HL-60 (cell line): ENCODE measurements around the gene NDUFS1.

ENCODE experiments used
- DNase-seq, 2 experiments: peaks; one replicate each; pipeline ENCODE4 v3.0.0-alpha.2; 2010 to 2020; ENCODE audit warnings: low read depth in 1 of 2, low spot score in 1 of 2
- H3K27ac ChIP-seq: fragments of 250-450 bp; sonication (Bioruptor Pico); replicated peaks from 2 replicates; pipeline ENCODE4 v1.5.1; 2020; ENCODE audit warnings: mild to moderate bottlenecking, moderate library complexity
- H3K27me3 ChIP-seq: fragments of 250-450 bp; sonication (Bioruptor Pico); 2 replicates; pipeline ENCODE4 v1.5.1; 2021; ENCODE audit warnings: mild to moderate bottlenecking, moderate library complexity; ENCODE audit not compliant: insufficient read depth, poor library complexity, severe bottlenecking
- H3K4me3 ChIP-seq: replicated peaks from 2 replicates; pipeline ENCODE4 v1.5.1; 2011; ENCODE audit warnings: mild to moderate bottlenecking, control low read depth, low read length; ENCODE audit not compliant: insufficient read depth
- CTCF ChIP-seq: IDR thresholded peaks from one replicate; pipeline ENCODE4 v1.5.1; 2011; ENCODE audit warnings: low read length, control low read depth, inconsistent platforms; ENCODE audit not compliant: insufficient read depth
- GABPA ChIP-seq: IDR thresholded peaks from 2 replicates; pipeline ENCODE4 v1.6.1; 2012; ENCODE audit warnings: low read depth
- POLR2AphosphoS5 ChIP-seq: IDR thresholded peaks from 2 replicates; pipeline ENCODE4 v1.6.1; 2012; ENCODE audit warnings: low read depth
- REST ChIP-seq: IDR thresholded peaks from 2 replicates; pipeline ENCODE4 v1.6.1; 2012; ENCODE audit warnings: low read depth; ENCODE audit not compliant: insufficient replicate concordance
- SPI1 ChIP-seq: IDR thresholded peaks from 2 replicates; pipeline ENCODE4 v1.6.1; 2012; ENCODE audit warnings: low read depth, mild to moderate bottlenecking, borderline replicate concordance

Gene NDUFS1

DNA sequence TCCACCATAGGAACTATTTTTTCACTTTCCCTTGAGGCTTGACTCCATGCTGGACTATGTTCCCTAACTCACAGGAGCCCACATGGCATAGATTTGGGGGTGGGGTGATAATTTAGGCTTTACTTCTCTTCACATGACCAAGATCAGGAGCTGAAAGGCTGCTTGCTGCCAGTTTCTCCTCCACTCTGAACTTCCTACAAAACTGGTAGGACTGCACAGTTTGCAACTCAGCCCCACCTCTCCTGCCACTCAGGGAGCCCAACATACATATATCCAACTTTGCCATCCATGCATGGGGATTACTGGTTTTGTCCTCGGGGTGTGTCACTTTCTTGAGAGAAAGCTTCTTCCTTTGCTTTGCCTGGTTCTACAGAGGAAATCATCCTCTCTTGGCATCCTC is 87.4 kb downstream of the NDUFS1 start:
- Histone ChIP-seq H3K27me3 (no peaks in the 10 kb centered on the region), H3K4me3 (no peak overlapping the region), H3K27ac (no peak overlapping the region)
- no peak for DNase-seq
- no peak for TF ChIP-seq SPI1
- no peak for TF ChIP-seq CTCF

- Histone ChIP-seq H3K27me3 (no peaks in the 10 kb centered on the region), H3K27ac (no peak overlapping the region), H3K4me3 (no peak overlapping the region)
- DNase-seq: no peak
- TF ChIP-seq GABPA: no peak
- TF ChIP-seq POLR2AphosphoS5: no peak
- no peak for TF ChIP-seq REST
- no peak for TF ChIP-seq CTCF
- no peak for TF ChIP-seq SPI1
Measured at GRCh38 chr2:206069417-206069816, 89.8 kb downstream of the NDUFS1 start.

- Histone ChIP-seq H3K27ac (no peak overlapping the region), H3K27me3 (no peaks in the 10 kb centered on the region), H3K4me3 (no peak overlapping the region)
- DNase-seq: no peak
- TF ChIP-seq SPI1: no peak
- no peak for TF ChIP-seq POLR2AphosphoS5
- TF ChIP-seq CTCF: no peak
- no peak for TF ChIP-seq GABPA
- TF ChIP-seq REST: no peak
Measured at GRCh38 chr2:206068207-206068606, 91.0 kb downstream of the NDUFS1 start.
